SH-SY5Y (cell line): ENCODE results near the gene TUFT1.

Source experiments
- GATA2 ChIP-seq: IDR thresholded peaks from 2 replicates; pipeline ENCODE4 v1.6.1; 2011; ENCODE audit warnings: mild to moderate bottlenecking, low read depth, low read length
- GATA3 ChIP-seq: IDR thresholded peaks from 2 replicates; pipeline ENCODE4 v1.6.1; 2011; ENCODE audit warnings: low read depth, mild to moderate bottlenecking, low read length, moderate library complexity

DNA sequence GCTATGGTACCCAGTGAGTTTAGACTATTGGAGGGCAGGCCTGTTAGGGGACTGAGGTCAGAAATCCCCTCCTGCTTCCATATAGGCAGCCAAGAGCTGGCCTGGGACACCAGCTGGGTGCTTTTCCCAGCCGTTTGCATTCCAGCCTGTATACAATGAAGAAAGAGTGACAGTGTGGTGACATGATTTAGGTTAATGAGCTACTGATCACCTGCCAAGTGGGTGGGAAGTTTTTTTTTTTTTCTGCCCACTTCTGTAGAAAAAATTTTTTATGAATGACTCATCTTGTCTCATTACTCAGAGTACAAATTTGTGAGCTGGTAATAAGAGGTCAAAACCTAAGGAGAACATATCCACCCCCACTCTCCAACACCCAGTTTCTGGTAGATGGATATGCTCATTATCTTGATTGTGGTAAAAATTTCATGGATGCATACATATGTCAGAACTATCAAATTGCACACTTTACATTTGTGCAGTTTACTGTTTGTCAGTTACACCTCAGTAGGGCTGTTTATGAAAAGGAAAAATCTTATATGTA, 45.3 kb upstream of the TUFT1 start:
- no peak for TF ChIP-seq GATA2
- TF ChIP-seq GATA3, result no peak
